Pancreas (tissue), 10 donors: ENCODE measurements around the gene MICAL3. TPM values are rescaled to one million over a fixed set of nuclear protein-coding genes. Genes with fewer than 3 reads are reported as not detected.

Experiments
- ATAC-seq, 4 donors: fragments of 200-7000 bp; cut with Tn5 transposase; one replicate each; pipeline versions ENCODE4 v1.8.0 to v1.9.1; 2020; ENCODE audit warnings: mild to moderate bottlenecking in 4 of 4, moderate library complexity in 4 of 4
- DNase-seq, 6 donors: peaks; one replicate each; pipeline ENCODE4 v3.0.0-alpha.2; 2020
- FAIRE-seq: peaks from 2 replicates; lab custom pipeline; 2012; peaks lifted over from hg19 to GRCh38; lab: Jason Lieb, UNC
- H3K27ac ChIP-seq, 4 donors: fragments of 200-600 bp; sonication (generic); 1 replicate in 3 of 4; 2 replicates in 1 of 4; pipeline versions ENCODE4 v1.5.0 to v1.8.0; 2020
- H3K27me3 ChIP-seq, 4 donors: fragments of 200-600 bp; one replicate each; pipeline ENCODE4 v1.8.0; 2021
- H3K36me3 ChIP-seq, 3 donors: fragments of 200-600 bp; sonication (generic) in 1 of 3; one replicate each; pipeline versions ENCODE4 v1.5.0 to v1.8.0; 2020 to 2021
- H3K4me1 ChIP-seq, 3 donors: fragments of 200-600 bp; one replicate each; pipeline ENCODE4 v1.8.0; 2021
- H3K4me3 ChIP-seq, 4 donors: fragments of 200-600 bp; sonication (generic) in 2 of 4; one replicate each; pipeline versions ENCODE4 v1.5.0 to v1.8.0; 2020 to 2021
- H3K9me3 ChIP-seq, 4 donors: fragments of 200-600 bp; one replicate each; pipeline ENCODE4 v1.8.0; 2021
- CTCF ChIP-seq, 4 donors: fragments of 200-600 bp; sonication (generic) in 3 of 4; IDR thresholded peaks; one replicate each; pipeline versions ENCODE4 v1.5.0 to v1.8.0; 2021; ENCODE audit warnings: antibody characterized with exemption in 4 of 4
- WGBS, 2 donors: extraction: QIAGEN DNeasy Blood & Tissue Kit; methylation state at CpG; one replicate each; pipeline ENCODE4 v1.1.7; 2013; 5-methylcytosine and 5-hydroxymethylcytosine counted together
- intact Hi-C, 3 donors: fragments of 100-400 bp; cut with DNase I; formaldehyde crosslinking; loops; one replicate each; pipeline versions ENCODE4 v1.11.1 to v1.14.2; 2022
- polyA plus RNA-seq, 2 donors: library from polyadenylated mRNA; stranded (reverse); fragments of 200-250 nt; gene quantifications; one replicate each; pipeline ENCODE4 v1.2.3, GENCODE V29; 2013
- total RNA-seq, 6 donors: library from RNA; stranded (reverse); fragmentation: NEBNext Ultra II Directional in 4 of 6; extraction: Animal tissue kit (Norgen Biotek cat#: 25700) in 4 of 6; gene quantifications; one replicate each; pipeline versions ENCODE4 v1.2.1 to v1.2.4, GENCODE V29; 2021 to 2023
- donor health status: healthy with polysubstance abuse.
- donor health status: DM: no; HTN: no; CAD: no; lungs with moderate emphysema.
- donor health status: DM: no; HTN: no; CAD: no.
- donor health status: control.
- donor health status: control.
- donor health status: Bipolar disorder and iron deficiency.
- donor health status: DM: yes; HTN: yes; CAD: no.
- donor health status: DM: no; HTN: no; CAD: no.
- donor health status: DM: no; HTN: no; CAD: no.
- donor health status: DM: yes; HTN: yes; CAD: no.

Gene MICAL3
- total and polyA plus RNA-seq, 8 donors = 5.9 to 56.8 (median 25.5) TPM

- DNase-seq (no peak), FAIRE-seq (no peak), ATAC-seq (no peak)
- H3K4me1 ChIP-seq = peaks cover 0 to 10% (median 9%) of the 10 kb centered on the region in 3 donors
- H3K36me3 ChIP-seq = no peaks in the 10 kb centered on the region
- intact Hi-C loops = no loop called here
- 76 to 90% methylated on average over 7 of the region's 7 CpGs for WGBS, 2 donors
- no peak overlapping the region for H3K27ac ChIP-seq
- H3K27me3 ChIP-seq = no peaks in the 10 kb centered on the region
- no peak for TF ChIP-seq CTCF (IDR thresholded peaks at IDR 0.05)
- no peak overlapping the region for H3K4me3 ChIP-seq
- H3K9me3 ChIP-seq = no peaks in the 10 kb centered on the region
Observed at GRCh38 chr22:17929909-17930308, 94.5 kb downstream of the MICAL3 start.

GRCh38 chr22:17928391-17928790 is 96.0 kb downstream of the MICAL3 start:
- Histone ChIP-seq H3K36me3 (no peaks in the 10 kb centered on the region), H3K27me3 (no peaks in the 10 kb centered on the region), H3K9me3 (no peaks in the 10 kb centered on the region), H3K4me3 (no peak overlapping the region), H3K27ac (no peak overlapping the region), H3K4me1 (peaks cover 3 to 25% (median 20%) of the 10 kb centered on the region in 3 donors)
- ATAC-seq (no peak), DNase-seq (no peak), FAIRE-seq (no peak)
- 94 to 96% methylated on average over 7 of the region's 7 CpGs for WGBS, 2 donors
- intact Hi-C loops = no loop called here
- TF ChIP-seq CTCF (IDR thresholded peaks at IDR 0.05) = no peak

GRCh38 chr22:17927062-17927461 is 97.3 kb downstream of the MICAL3 start:
- Histone ChIP-seq H3K27me3 (no peaks in the 10 kb centered on the region), H3K4me1 (peaks cover 4 to 37% (median 25%) of the 10 kb centered on the region in 3 donors), H3K4me3 (no peak overlapping the region), H3K27ac (no peak overlapping the region), H3K9me3 (no peaks in the 10 kb centered on the region), H3K36me3 (no peaks in the 10 kb centered on the region)
- ATAC-seq (no peak), FAIRE-seq (no peak), DNase-seq (no peak)
- intact Hi-C loops = no loop called here
- TF ChIP-seq CTCF (IDR thresholded peaks at IDR 0.05) = no peak

- intact Hi-C loops = no loop called here
- H3K9me3 ChIP-seq = no peaks in the 10 kb centered on the region
- H3K36me3 ChIP-seq = no peaks in the 10 kb centered on the region
- no peak for FAIRE-seq
- no peaks in the 10 kb centered on the region for H3K27me3 ChIP-seq
- peaks cover 4 to 37% (median 25%) of the 10 kb centered on the region in 3 donors for H3K4me1 ChIP-seq
- WGBS, 2 donors = 97% methylated on average over 7 of the region's 7 CpGs
- TF ChIP-seq CTCF (IDR thresholded peaks at IDR 0.05) = no peak
- H3K27ac ChIP-seq = no peak overlapping the region
- H3K4me3 ChIP-seq = no peak overlapping the region
- no peak for ATAC-seq
- no peak for DNase-seq
Observed at GRCh38 chr22:17926516-17926915, 97.8 kb downstream of the MICAL3 start.

GRCh38 chr22:17925431-17925841 is 98.9 kb downstream of the MICAL3 start:
- no peaks in the 10 kb centered on the region for H3K36me3 ChIP-seq
- H3K4me3 ChIP-seq = no peak overlapping the region
- 52 to 58% methylated on average over 7 of the region's 7 CpGs for WGBS, 2 donors
- DNase-seq (no peak), ATAC-seq (no peak), FAIRE-seq (no peak)
- peaks cover 4 to 37% (median 25%) of the 10 kb centered on the region in 3 donors for H3K4me1 ChIP-seq
- no peak overlapping the region for H3K27ac ChIP-seq
- TF ChIP-seq CTCF (IDR thresholded peaks at IDR 0.05) = no peak
- intact Hi-C loops = no loop called here
- no peaks in the 10 kb centered on the region for H3K9me3 ChIP-seq
- H3K27me3 ChIP-seq = no peaks in the 10 kb centered on the region
